HUES6 (cell line): ENCODE data around the gene FBLN5.

Experiments used
- H3K27ac ChIP-seq: 2 replicates; pipeline ENCODE4 v1.7.0; 2013; ENCODE audit warnings: low read depth, mild to moderate bottlenecking, low read length, inconsistent platforms
- H3K27me3 ChIP-seq: 2 replicates; pipeline ENCODE4 v1.6.1; 2013; ENCODE audit warnings: low read length; ENCODE audit not compliant: control insufficient read depth, insufficient read depth
- H3K36me3 ChIP-seq: 2 replicates; pipeline ENCODE4 v1.6.1; 2013; ENCODE audit warnings: low read length; ENCODE audit not compliant: control insufficient read depth, insufficient read depth
- H3K4me1 ChIP-seq: 2 replicates; pipeline ENCODE4 v1.6.1; 2013; ENCODE audit warnings: low read length; ENCODE audit not compliant: control insufficient read depth, insufficient read depth
- H3K4me3 ChIP-seq: 2 replicates; pipeline ENCODE4 v1.5.1; 2013; ENCODE audit warnings: low read depth, low read length
- H3K9ac ChIP-seq: one replicate; pipeline ENCODE4 v1.6.1; 2013; ENCODE audit warnings: mild to moderate bottlenecking, low read length
- H3K9me3 ChIP-seq: 2 replicates; pipeline ENCODE4 v1.6.1; 2013; ENCODE audit warnings: low read depth, low read length; ENCODE audit not compliant: control insufficient read depth, insufficient read depth

Gene FBLN5

DNA sequence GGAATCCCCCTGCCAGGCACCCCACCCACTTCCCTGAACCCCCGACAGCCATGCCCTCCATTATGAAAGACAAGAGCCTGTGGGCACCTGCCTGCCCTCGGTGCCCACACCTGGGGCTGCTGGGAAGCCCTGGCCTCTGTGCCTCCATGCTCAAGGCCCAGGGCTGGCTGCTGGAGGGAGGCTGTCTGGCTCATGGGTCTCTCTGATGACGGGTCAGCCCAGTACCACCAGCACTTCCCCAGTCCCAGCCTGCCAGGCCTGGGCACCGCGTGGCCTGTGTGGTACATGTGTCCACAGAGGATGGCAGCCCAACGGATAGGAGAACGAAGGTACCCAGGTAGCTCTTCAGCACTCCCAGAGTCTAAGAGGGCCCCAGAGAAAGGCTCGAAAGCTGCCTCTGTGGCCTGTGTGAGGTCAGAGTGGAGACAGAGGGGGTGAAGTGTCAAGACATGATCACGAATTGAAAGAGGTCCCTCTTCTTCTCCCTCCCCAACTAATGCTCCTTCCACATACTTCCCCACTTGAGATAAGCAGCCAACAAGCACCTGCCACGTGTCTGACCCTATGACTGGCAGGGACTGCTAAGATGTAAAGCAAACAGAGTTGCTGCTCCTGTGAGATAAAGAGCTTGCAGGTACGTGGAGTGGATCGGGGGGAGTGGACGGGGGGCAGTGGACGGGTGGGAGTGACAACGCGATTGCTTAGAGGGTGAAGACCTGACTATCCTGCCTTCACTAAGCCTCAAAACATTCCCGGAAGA, 21.2 kb downstream of the FBLN5 start:
- Histone ChIP-seq H3K36me3 (no peaks in the 10 kb centered on the region), H3K9ac (no peak overlapping the region), H3K27ac (no peak overlapping the region), H3K4me3 (no peak overlapping the region), H3K27me3 (no peaks in the 10 kb centered on the region), H3K9me3 (no peaks in the 10 kb centered on the region), H3K4me1 (no peaks in the 10 kb centered on the region)

DNA sequence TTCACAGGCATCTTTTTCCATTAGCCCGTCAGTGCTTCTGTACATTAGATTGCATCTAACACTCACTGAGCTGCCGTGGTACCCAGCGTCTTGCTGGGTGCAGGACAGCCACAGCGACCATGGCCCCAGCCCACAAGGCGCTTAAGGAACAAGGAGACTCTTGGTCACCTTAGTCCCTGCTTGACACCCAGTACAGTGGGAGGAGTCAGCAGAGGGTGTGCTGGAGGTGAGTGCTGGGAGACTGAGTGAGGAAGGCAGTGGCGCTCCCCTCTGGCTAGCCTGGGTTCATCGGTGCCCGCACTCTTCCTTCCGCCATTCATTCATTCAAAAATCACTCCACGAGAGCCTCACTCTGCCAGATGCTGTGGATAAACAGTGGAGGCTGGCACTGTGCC, 21.8 kb downstream of the FBLN5 start:
- Histone ChIP-seq H3K27ac (no peak overlapping the region), H3K36me3 (no peaks in the 10 kb centered on the region), H3K9ac (no peak overlapping the region), H3K4me1 (no peaks in the 10 kb centered on the region), H3K9me3 (no peaks in the 10 kb centered on the region), H3K27me3 (no peaks in the 10 kb centered on the region), H3K4me3 (no peak overlapping the region)

DNA sequence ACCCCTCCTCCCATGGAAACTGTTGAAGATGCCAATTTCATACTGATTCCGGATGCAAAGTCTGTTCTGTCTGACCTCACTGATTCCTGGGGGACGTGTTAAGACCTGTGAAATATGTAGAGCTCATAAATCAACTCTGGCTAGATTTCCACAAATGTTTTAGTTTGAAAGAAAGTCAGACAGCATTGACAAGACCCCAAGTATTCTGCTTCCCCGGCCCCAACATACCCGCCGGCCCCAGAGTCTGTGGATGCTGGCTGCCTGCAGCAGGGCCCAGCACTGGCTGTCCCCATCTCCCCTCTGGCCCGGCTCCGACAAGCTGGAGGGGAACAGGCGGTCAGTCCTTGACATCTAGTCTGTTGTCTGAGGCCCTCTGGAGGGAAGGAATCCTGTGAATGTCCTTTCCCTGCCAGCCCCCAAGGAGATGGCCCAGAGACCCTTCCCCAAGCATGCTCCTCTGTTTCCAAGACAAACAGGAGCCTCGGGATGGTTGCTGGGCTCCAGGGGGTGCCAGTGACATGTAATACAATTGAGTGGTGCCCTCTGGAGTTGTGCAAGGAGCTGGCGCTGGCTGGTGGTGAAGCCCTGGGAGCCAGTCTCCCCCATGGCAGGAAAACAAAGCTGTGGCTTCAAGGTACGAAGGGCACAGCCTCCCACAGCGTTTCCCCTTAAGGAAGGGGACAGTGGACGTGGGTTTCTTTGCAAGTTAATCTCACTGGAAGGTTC, 22.3 kb downstream of the FBLN5 start:
- H3K27ac ChIP-seq = no peak overlapping the region
- no peaks in the 10 kb centered on the region for H3K27me3 ChIP-seq

GRCh38 chr14:91920526-91920925, 27.0 kb downstream of the FBLN5 start:
- no peak overlapping the region for H3K4me3 ChIP-seq

More for the DNA sequence above, 22.3 kb downstream of the FBLN5 start:
- H3K4me1 ChIP-seq = no peaks in the 10 kb centered on the region
- no peaks in the 10 kb centered on the region for H3K9me3 ChIP-seq
- H3K36me3 ChIP-seq = no peaks in the 10 kb centered on the region
- no peak overlapping the region for H3K4me3 ChIP-seq
- H3K9ac ChIP-seq = no peak overlapping the region

DNA sequence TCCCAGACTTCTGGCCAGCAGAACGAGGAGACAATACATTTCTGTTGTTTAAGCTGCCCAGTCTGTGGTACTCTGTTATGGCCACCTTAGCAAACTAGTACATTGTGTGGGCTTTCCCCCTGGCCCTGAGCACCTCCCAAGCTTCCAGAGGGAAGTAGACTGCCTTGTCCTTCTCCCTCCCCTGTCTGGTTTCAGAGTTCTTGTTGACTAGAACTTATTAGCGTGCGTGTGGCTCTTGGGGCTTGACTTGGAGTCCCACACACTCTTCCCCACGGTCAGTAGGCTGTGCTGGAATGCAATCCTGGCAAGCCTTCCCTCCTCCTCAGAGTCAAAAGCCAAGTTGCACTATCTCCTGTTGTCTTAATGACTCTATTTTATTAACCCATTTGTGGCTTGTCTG, 27.7 kb downstream of the FBLN5 start:
- H3K27me3 ChIP-seq = no peaks in the 10 kb centered on the region
- H3K27ac ChIP-seq = no peak overlapping the region
- H3K4me1 ChIP-seq = no peaks in the 10 kb centered on the region
- no peaks in the 10 kb centered on the region for H3K9me3 ChIP-seq
- no peak overlapping the region for H3K9ac ChIP-seq
- H3K36me3 ChIP-seq = no peaks in the 10 kb centered on the region
- H3K4me3 ChIP-seq = no peak overlapping the region

More at GRCh38 chr14:91920526-91920925, 27.0 kb downstream of the FBLN5 start:
- H3K27me3 ChIP-seq = no peaks in the 10 kb centered on the region
- H3K4me1 ChIP-seq = no peaks in the 10 kb centered on the region
- no peaks in the 10 kb centered on the region for H3K36me3 ChIP-seq
- H3K9me3 ChIP-seq = no peaks in the 10 kb centered on the region
- no peak overlapping the region for H3K9ac ChIP-seq
- no peak overlapping the region for H3K27ac ChIP-seq

DNA sequence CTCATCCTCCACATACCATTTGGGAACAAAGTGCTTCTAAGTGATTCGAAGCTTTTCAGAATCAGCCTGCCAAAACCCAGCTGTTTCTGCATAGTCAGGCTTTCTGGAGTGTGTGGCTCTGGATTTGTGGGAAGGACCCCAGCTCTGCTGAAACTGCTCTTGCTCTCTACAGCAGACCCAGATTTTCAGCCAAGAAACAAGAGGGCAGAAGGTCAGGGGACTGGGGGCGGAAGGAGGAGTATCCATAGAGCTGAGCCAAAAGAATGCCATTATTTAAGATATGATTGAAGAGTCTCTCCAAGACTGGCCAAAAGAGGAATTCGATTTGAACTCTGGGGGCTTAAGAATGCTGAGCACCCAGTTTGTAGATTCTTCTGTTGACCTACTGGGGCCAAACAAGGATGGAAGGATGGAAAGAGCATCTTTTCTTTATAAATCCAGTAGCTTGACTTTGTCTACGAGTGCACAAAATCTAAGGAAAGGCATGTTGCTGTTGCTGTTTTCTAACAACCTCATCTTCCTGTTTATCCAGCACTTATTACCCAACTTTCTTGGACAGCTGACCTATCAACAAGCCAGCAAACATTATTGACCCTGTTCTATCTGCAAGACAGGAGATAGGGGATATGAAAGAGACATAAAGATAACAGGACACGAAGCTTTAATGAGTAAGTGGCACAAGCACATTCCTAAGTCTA, 29.2 kb downstream of the FBLN5 start:
- Histone ChIP-seq H3K4me3 (no peak overlapping the region), H3K27ac (no peak overlapping the region), H3K4me1 (no peaks in the 10 kb centered on the region), H3K9me3 (no peaks in the 10 kb centered on the region), H3K27me3 (no peaks in the 10 kb centered on the region), H3K9ac (no peak overlapping the region), H3K36me3 (no peaks in the 10 kb centered on the region)

DNA sequence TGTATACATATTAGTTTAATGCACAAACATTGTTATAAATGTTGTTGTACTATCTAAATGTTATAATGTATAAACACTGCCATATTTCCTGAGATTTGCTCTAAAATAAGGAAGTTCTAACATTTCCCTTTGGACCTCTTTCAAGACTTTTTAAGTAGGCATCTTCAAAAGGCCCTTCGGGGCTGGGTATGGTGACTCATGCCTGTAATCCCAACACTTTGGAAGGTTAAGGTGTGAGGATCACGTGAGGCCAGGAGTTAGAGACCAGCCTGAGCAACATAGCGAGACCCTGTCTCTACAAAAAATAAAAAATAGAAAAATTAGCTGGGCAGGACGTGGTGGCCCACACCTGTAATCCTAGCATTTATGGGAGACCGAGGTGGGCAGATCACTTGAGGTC, 35.5 kb downstream of the FBLN5 start:
- no peaks in the 10 kb centered on the region for H3K9me3 ChIP-seq
- H3K9ac ChIP-seq = no peak overlapping the region
- H3K27me3 ChIP-seq = no peaks in the 10 kb centered on the region
- H3K4me3 ChIP-seq = no peak overlapping the region
- no peaks in the 10 kb centered on the region; the same call in 1 of the 2 replicates for H3K4me1 ChIP-seq
- no peaks in the 10 kb centered on the region for H3K36me3 ChIP-seq
- no peak overlapping the region for H3K27ac ChIP-seq

- Histone ChIP-seq H3K9ac (no peak overlapping the region), H3K4me1 (no peaks in the 10 kb centered on the region; the same call in 1 of the 2 replicates), H3K27ac (no peak overlapping the region), H3K36me3 (no peaks in the 10 kb centered on the region), H3K4me3 (no peak overlapping the region), H3K27me3 (no peaks in the 10 kb centered on the region), H3K9me3 (no peaks in the 10 kb centered on the region)
Measured at GRCh38 chr14:91911474-91912032, 35.9 kb downstream of the FBLN5 start.

DNA sequence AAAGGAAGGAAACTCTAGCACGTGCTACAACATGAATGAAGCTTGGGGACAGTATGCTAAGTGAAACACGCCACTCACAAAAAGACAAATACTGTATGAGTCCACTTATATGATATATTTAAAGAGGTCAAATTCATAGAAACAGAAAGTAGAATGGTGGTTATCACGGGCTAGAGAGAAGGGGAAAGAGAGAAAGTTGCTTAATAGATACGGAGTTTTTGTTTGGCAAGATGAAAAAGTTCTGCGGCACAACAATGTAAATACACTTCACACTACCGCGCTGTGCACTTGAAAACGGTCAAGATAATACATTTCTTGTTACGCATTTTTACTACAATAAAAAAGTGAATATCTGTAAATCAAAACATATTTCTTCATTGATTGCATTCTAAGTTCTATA, 37.3 kb downstream of the FBLN5 start:
- no peaks in the 10 kb centered on the region; the same call in 1 of the 2 replicates for H3K4me1 ChIP-seq
- no peak overlapping the region for H3K4me3 ChIP-seq
- no peak overlapping the region for H3K27ac ChIP-seq
- H3K36me3 ChIP-seq = no peaks in the 10 kb centered on the region
- no peaks in the 10 kb centered on the region for H3K27me3 ChIP-seq
- no peaks in the 10 kb centered on the region for H3K9me3 ChIP-seq
- H3K9ac ChIP-seq = no peak overlapping the region

GRCh38 chr14:91906374-91906773, 41.1 kb downstream of the FBLN5 start:
- Histone ChIP-seq H3K9me3 (no peaks in the 10 kb centered on the region), H3K4me1 (no peaks in the 10 kb centered on the region), H3K4me3 (no peak overlapping the region), H3K9ac (no peak overlapping the region), H3K27ac (no peak overlapping the region), H3K27me3 (no peaks in the 10 kb centered on the region), H3K36me3 (no peaks in the 10 kb centered on the region)
